ENCODE results near the gene CEMIP.

DNA sequence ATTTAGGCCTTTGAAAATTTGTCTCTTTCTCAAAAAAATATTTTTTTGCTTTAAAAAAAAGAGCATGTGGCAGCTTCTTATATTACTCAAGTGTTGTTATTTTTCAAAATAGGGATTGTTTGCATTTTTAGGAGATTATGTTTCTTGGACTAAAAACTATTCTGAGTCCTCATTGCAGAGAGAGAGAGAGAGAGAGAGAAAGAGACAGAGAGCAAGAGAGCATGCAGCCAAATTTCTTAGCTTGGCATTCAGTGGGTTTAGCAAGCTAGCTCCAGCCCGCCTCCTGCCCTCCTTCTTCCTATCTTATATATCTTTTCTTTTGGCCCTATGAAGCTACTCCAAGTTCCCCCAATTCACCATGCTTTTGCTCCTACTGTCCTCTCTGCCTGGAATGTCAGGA is 55.7 kb downstream of the CEMIP start:
- TF ChIP-seq, protein P1, sequence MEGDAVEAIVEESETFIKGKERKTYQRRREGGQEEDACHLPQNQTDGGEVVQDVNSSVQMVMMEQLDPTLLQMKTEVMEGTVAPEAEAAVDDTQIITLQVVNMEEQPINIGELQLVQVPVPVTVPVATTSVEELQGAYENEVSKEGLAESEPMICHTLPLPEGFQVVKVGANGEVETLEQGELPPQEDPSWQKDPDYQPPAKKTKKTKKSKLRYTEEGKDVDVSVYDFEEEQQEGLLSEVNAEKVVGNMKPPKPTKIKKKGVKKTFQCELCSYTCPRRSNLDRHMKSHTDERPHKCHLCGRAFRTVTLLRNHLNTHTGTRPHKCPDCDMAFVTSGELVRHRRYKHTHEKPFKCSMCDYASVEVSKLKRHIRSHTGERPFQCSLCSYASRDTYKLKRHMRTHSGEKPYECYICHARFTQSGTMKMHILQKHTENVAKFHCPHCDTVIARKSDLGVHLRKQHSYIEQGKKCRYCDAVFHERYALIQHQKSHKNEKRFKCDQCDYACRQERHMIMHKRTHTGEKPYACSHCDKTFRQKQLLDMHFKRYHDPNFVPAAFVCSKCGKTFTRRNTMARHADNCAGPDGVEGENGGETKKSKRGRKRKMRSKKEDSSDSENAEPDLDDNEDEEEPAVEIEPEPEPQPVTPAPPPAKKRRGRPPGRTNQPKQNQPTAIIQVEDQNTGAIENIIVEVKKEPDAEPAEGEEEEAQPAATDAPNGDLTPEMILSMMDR (IDR thresholded peaks at IDR 0.05; ENCODE audit: poor library complexity), result no peak
- no peak for TF ChIP-seq EZH2 (IDR thresholded peaks at IDR 0.05; ENCODE audit: borderline replicate concordance)
